Psoas muscle (tissue), 8 donors: Measurements from ENCODE around the gene RPTN. TPM values are rescaled to one million over a fixed set of nuclear protein-coding genes. Genes with fewer than 3 reads are reported as not detected.

ENCODE experiments used
- ATAC-seq, 4 donors: fragments of 200-7000 bp; cut with Tn5 transposase; one replicate each; pipeline ENCODE4 v1.9.1; 2020; ENCODE audit warnings: moderate library complexity in 3 of 4, mild to moderate bottlenecking in 2 of 4
- DNase-seq, 2 donors: peaks; one replicate each; pipeline ENCODE4 v3.0.0-alpha.2; 2020
- H3K27ac ChIP-seq: fragments of 200-600 bp; one replicate; pipeline ENCODE4 v1.8.0; 2022
- H3K27me3 ChIP-seq, 3 donors: fragments of 200-600 bp in 1 of 3; one replicate each; pipeline versions ENCODE4 v1.6.1 to v1.8.0; 2013 to 2022; ENCODE audit warnings: low read length in 2 of 3, mild to moderate bottlenecking in 2 of 3, moderate library complexity in 1 of 3; ENCODE audit not compliant: insufficient read depth in 3 of 3
- H3K36me3 ChIP-seq, 2 donors: fragments of 200-600 bp in 1 of 2; one replicate each; pipeline versions ENCODE4 v1.6.1 to v1.8.0; 2013 to 2022; ENCODE audit warnings: low read depth in 1 of 2, mild to moderate bottlenecking in 1 of 2, moderate library complexity in 1 of 2; ENCODE audit not compliant: insufficient read depth in 1 of 2
- H3K4me1 ChIP-seq: fragments of 200-600 bp; one replicate; pipeline ENCODE4 v1.8.0; 2022
- H3K4me3 ChIP-seq: fragments of 200-600 bp; one replicate; pipeline ENCODE4 v1.8.0; 2022; ENCODE audit warnings: mild to moderate bottlenecking
- H3K9me3 ChIP-seq: fragments of 200-600 bp; one replicate; pipeline ENCODE4 v1.8.0; 2022
- WGBS, 3 donors: extraction: QIAGEN DNeasy Blood & Tissue Kit; methylation state at CpG; one replicate each; pipeline versions ENCODE4 v1.1.6 to v1.1.7; 2013; 5-methylcytosine and 5-hydroxymethylcytosine counted together
- intact Hi-C, 2 donors: fragments of 100-400 bp; cut with DNase I; formaldehyde crosslinking; loops; one replicate each; pipeline versions ENCODE4 v1.11.0 to v1.14.2; 2022
- polyA plus RNA-seq, 3 donors: library from polyadenylated mRNA; stranded (reverse); fragments of 200-250 nt; gene quantifications; one replicate each; pipeline ENCODE4 v1.2.3, GENCODE V29; 2013
- total RNA-seq, 4 donors: library from RNA; stranded (reverse); fragmentation: NEBNext Ultra II Directional in 2 of 4; extraction: Animal tissue kit (Norgen Biotek cat#: 25700) in 2 of 4; gene quantifications; one replicate each; pipeline versions ENCODE4 v1.2.1 to v1.2.4, GENCODE V29; 2021 to 2023
- TF ChIP-seq, protein P1 (sequence below): fragments of 200-600 bp; IDR thresholded peaks from one replicate; pipeline ENCODE4 v1.8.0; 2022; ENCODE audit warnings: antibody characterized with exemption
- donor health status: healthy with polysubstance abuse.
- donor health status: DM: no; HTN: no; CAD: no; lungs with moderate emphysema.
- donor health status: Bipolar disorder and iron deficiency.
- donor health status: healthy.
- donor health status: DM: yes; HTN: yes; CAD: no.
- donor health status: DM: no; HTN: no; CAD: no.
- donor health status: DM: no; HTN: no; CAD: no.
- donor health status: DM: yes; HTN: yes; CAD: no.

The RPTN gene
- total and polyA plus RNA-seq, 7 donors = not detected

DNA sequence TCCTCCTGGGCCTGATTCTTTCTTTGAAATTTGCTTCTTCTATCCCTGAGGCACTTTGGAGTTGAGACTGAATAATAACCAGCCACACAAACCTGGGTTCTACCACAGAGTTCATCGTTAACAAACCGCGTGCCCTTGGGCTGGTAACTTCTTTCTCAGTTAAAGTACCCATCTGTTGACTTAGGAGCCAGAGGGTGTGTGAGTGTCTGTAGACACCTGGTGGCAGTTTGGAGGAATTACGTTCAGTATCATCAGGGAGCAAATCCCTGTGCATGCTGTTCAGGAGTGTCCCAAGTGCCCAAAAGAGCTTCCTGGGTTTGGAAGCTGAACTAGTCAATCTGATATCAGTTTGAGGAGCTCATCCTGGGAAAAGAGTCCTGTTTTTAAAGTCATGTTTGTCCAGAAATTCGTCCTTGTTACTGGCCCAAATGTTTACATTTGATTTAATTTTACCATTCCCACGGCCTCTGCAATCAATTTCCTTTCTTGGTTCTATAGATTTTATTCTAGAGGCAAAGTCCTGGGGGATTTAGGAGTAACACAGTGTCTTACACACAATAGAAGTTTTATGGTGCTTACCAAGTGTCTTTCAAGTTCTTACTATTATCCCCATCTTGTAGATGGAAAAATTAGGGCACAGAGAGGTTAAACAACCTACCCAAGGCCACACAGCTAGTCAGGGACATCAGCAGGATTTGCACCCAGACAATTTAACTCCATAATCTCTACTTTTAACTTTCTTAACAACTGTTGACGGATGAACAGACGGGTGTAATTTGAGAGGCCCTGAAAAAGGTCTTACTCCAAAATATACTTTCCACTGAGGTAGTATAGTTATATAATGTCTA is 26.7 kb upstream of the RPTN start:
- peak in 2 of 4 donors; percentile 55 to 56 for ATAC-seq
- 28 to 38% (median 32%) methylated on average over 8 of the region's 8 CpGs for WGBS, 3 donors
- Histone ChIP-seq H3K4me1 (no peaks in the 10 kb centered on the region), H3K4me3 (no peak overlapping the region), H3K27me3 (peaks cover 0 to 19% (median 3%) of the 10 kb centered on the region in 3 donors), H3K27ac (no peak overlapping the region), H3K9me3 (no peaks in the 10 kb centered on the region), H3K36me3 (no peaks in the 10 kb centered on the region)
- TF ChIP-seq, protein P1, sequence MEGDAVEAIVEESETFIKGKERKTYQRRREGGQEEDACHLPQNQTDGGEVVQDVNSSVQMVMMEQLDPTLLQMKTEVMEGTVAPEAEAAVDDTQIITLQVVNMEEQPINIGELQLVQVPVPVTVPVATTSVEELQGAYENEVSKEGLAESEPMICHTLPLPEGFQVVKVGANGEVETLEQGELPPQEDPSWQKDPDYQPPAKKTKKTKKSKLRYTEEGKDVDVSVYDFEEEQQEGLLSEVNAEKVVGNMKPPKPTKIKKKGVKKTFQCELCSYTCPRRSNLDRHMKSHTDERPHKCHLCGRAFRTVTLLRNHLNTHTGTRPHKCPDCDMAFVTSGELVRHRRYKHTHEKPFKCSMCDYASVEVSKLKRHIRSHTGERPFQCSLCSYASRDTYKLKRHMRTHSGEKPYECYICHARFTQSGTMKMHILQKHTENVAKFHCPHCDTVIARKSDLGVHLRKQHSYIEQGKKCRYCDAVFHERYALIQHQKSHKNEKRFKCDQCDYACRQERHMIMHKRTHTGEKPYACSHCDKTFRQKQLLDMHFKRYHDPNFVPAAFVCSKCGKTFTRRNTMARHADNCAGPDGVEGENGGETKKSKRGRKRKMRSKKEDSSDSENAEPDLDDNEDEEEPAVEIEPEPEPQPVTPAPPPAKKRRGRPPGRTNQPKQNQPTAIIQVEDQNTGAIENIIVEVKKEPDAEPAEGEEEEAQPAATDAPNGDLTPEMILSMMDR = peak; percentile 72
- intact Hi-C loops = loop anchor here (5.0 kb wide), 2 partner anchors 133 to 257 kb away; no protein-coding TSS in a partner anchor
- no peak for DNase-seq

DNA sequence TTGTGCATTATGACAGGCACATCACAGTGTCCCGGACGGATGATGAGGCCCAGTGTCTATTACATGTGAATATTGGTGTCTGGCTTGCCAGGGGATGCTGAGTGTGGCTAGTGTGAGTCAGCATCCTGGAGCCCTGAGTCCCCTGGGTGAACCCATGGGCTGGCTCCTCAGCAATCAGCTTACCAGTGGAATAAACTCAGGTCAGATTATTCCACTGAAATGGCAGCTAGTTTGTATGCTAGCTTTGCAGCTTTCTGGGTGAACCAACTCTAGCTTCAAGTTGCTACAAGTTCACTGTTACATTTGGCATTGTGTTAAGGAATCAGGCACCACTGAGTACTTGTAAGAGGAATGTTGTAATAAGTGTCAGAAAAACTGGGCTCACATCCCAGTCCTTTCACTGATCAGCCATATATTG is 23.9 kb upstream of the RPTN start:
- Histone ChIP-seq H3K27me3 (no peaks in the 10 kb centered on the region), H3K4me1 (no peaks in the 10 kb centered on the region), H3K36me3 (no peaks in the 10 kb centered on the region), H3K4me3 (no peak overlapping the region), H3K9me3 (no peaks in the 10 kb centered on the region), H3K27ac (no peak overlapping the region)
- 40 to 41% (median 41%) methylated on average over 2 of the region's 2 CpGs for WGBS, 3 donors
- ATAC-seq (no peak), DNase-seq (no peak)
- intact Hi-C loops = no loop called here
- TF ChIP-seq, protein P1 = no peak

DNA sequence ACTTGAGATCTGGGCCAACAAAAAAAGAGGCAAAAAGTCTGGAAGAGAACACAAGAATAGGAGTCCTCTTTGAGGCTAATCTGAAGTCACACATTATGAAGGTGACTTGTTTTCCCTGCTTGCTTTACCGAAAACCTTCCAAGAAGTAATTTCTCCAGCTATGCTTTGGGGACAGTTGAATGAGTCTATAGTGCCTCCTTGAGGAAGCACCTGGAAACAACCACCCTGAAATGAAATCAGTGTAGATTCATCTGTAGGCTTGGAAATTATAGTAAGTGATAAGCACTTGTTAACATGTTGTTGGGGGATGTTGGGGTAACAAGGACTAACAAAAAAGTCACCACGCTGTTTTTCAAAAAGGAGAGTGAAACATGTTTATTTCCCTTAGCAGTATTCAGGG is 23.4 kb upstream of the RPTN start:
- Histone ChIP-seq H3K9me3 (no peaks in the 10 kb centered on the region), H3K4me3 (no peak overlapping the region), H3K27ac (no peak overlapping the region), H3K4me1 (no peaks in the 10 kb centered on the region), H3K36me3 (no peaks in the 10 kb centered on the region), H3K27me3 (no peaks in the 10 kb centered on the region)
- WGBS, 3 donors = 67 to 76% (median 69%) methylated on average over 2 of the region's 2 CpGs
- intact Hi-C loops = no loop called here
- ATAC-seq (no peak), DNase-seq (no peak)
- TF ChIP-seq, protein P1 = no peak

- WGBS, 3 donors = 73 to 87% (median 78%) methylated on average over 1 of the region's 1 CpG
- no peaks in the 10 kb centered on the region for H3K36me3 ChIP-seq
- intact Hi-C loops = no loop called here
- H3K27ac ChIP-seq = no peak overlapping the region
- H3K4me1 ChIP-seq = no peaks in the 10 kb centered on the region
- no peaks in the 10 kb centered on the region for H3K27me3 ChIP-seq
- no peak for ATAC-seq
- no peaks in the 10 kb centered on the region for H3K9me3 ChIP-seq
- TF ChIP-seq, protein P1 = no peak
- no peak for DNase-seq
- H3K4me3 ChIP-seq = no peak overlapping the region
Observed at GRCh38 chr1:152179566-152179965, 20.5 kb upstream of the RPTN start.
